T-helper 2 cell (primary cell): ENCODE measurements around the gene HDDC3.
"Not testable (repeated sequence)": the region's sequence is repeated elsewhere in the genome, so short reads cannot be mapped to it uniquely, and the experiment has no call there.

Experiments used
- DNase-seq, 5 experiments: peaks; one replicate each; pipeline versions ENCODE4 v3.0.0 to v3.0.0-alpha.2; 2012 to 2022

HDDC3 gene

DNA sequence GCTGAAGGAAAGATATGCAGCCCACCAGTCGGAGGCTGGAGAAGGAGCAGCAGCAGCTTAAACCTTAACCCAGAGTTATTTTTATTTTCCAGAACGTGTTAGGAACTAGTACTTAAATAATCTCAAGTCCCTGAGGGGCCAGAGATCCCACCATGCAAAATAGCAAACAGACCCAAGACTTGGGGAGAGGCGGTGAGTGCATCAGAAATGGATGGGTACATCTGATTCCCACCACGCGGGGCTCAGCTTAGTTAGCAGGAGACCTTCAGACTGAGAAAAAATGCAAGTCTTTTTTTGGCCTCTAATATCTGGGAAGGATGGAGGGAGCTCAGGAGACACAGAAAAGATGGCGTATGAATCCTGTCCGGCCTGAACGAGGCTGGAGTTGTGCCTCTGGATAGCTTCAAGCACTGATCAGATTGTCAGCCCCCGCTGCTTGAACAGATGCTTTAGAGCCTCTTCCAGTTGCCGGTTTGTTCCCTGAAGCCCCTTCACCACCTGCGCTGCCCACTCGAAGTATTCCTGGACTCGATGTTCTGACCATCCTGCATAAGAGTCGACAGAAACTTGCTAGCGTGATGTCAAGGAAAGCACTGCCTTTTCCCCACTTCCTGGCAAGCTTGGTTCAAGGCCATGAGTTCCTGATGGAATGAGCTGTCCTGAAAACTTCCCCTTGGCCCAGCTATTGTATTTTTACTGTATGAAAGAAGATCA is 1.3 kb downstream of the HDDC3 start:
- peak in 1 of 5 experiments; percentile 24 for DNase-seq

GRCh38 chr15:90929246-90930019 is 2.9 kb downstream of the HDDC3 start:
- peak in 1 of 5 experiments; percentile 34 for DNase-seq

GRCh38 chr15:90928106-90928505 is 4.2 kb downstream of the HDDC3 start:
- DNase-seq: not testable (repeated sequence)

DNA sequence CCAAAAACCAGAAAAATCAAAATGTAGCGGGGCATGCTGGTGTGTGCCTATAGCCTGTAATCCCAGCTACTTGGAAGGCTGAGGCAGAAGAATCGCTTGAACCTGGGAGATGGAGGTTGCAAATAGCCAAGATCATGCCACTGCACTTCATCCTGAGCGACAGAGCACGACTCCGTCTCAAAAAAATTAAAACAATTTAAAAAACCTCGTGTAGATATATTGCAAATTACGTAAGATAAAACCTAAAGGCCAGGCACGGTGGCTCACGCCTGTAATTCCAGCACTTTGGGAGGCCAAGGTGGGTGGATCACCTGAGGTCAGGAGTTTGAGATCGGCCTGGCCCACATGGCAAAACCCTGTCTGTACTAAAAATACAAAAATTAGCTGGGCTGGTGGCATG is 5.6 kb downstream of the HDDC3 start:
- not testable (repeated sequence) for DNase-seq

- peak in 1 of 5 experiments; percentile 61 for DNase-seq
These were observed 8.0 kb downstream of the HDDC3 start for GRCh38 chr15:90924375-90924774.

DNA sequence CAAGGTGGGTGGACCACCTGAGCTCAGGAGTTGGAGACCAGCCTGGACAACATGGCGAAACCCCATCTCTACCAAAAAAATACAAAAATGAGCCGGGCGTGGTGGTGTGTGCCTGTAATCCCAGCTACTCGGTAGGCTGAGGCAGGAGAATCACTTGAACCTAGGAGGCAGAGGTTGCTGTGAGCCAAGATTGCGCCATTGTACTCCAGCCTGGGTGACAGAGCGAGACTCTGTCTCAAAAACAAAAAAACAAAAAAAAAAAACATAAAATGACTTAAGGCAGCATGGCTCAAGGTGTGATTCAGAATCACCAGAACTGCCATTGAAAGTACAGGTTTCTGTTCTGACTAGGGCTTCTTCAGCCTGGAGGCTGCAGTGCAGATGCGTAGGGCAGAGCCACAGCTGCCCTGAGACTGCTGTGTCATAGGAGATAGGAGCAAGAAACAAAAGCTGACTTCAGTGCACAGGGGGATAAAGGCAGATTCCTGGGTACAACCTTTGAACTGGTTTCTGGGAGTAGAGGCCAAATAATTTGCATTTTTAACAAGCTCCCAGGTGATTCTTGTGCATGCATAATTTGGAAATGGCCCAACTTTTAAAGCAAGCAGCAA is 9.5 kb downstream of the HDDC3 start:
- DNase-seq: peak in 1 of 5 experiments; percentile 80

GRCh38 chr15:90921887-90922286 is 10.5 kb downstream of the HDDC3 start:
- no peak for DNase-seq

- DNase-seq: no peak
These were observed 13.5 kb downstream of the HDDC3 start for GRCh38 chr15:90918835-90919234.

DNA sequence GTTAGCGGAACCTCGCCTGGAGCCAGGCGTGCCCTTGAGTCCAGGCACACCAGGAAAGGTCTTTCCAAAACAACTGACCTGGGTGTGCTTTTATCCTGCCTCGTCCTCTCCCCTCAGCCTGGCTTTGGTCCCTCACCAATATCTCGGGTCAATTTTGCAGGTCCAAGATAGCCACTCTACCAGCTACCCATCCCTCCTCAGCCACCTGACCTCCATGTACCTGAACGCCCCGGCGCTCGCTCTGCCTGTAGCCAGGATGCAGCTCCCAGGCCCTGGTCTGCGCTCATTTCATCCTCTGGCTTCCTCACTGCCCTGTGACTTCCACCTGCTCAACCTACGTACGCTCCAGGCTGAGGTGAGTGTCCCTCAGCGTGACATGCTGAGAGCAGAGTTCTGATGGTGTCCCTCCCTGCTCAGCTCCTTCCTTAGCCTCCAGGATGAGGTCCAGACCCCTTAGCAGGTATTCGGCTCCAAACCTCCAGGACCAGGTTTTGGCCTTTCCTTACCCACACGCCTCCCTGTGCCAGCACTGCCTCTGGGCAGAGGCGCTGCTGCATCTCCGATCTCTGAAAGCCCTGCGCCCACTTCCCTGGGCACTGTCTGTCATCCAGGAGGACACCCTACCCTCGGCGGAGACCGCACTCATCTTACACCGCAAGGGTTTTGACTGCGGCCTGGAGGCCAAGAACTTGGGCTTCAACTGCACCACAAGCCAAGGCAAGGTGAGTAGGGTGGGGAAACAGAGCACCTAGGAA is 14.1 kb downstream of the HDDC3 start:
- DNase-seq: no peak

DNA sequence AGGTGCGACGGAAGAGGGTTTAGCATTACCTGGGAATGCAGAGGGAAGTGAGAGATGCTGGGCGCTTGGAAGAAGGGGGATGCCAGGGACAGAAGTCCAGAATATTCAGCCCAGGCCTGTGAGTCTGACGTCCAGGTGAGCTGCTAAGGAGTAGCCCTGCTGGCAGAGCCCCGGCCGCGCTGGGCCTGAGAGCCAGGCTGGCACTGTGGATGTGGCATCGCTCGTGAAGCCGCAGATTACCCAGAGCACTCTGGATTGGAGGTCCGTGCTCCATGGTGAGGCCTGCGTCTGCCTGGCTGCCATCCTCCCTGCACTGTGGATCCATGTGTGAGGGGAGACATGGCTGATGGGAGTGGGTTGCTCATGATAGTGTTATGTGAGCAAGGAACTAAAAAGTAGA is 14.8 kb downstream of the HDDC3 start:
- no peak for DNase-seq

DNA sequence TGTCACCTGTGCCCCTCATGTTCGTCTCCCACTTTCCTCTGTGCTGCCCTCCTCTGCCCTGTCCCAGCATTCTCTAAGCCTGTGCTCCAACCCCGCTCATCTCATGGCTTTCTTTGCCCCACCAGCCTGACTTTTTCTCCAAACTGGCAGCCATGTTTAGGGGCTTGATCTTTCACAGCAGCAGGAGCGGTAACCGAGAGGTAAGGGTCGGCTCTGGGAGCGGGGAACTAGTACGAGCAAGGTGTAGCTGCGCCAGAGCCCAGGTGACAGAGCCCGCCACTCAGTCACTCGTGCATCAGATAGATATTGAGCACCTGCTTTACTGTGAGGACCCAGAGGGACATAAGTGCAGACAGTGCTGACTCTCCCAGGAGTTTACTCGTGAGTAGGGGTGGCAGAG is 15.9 kb downstream of the HDDC3 start:
- DNase-seq: no peak

GRCh38 chr15:90915808-90916440 is 16.4 kb downstream of the HDDC3 start:
- no peak for DNase-seq

DNA sequence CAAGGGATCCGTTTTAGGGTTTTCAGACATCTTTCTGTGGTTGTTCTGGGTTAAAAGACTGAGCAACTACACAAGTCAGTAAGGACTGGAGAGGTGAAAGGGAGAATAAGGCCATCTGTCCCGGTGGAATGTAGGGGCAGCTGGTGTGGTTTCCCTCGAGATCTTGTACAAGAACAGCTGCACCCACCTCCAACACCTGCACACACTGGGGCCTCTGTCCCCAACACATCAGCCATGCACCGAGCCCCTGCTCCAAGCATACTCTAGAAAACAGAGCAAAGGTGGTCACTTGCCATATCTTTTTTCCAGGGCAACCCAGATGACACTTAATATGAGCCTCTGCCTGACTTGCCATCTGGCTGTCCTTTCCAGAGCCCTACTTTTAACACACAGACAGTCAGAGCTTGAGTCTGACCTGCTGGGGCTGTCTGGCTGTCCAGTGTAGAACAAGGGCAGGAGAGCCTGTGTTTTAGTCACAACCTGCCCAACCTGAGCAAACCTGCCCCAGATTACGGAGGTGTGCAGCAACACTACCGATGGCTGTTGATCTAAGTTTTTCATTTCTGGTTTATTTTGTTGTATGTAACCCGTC is 17.0 kb downstream of the HDDC3 start:
- DNase-seq: no peak

GRCh38 chr15:90914305-90915080 is 17.9 kb downstream of the HDDC3 start:
- no peak for DNase-seq

DNA sequence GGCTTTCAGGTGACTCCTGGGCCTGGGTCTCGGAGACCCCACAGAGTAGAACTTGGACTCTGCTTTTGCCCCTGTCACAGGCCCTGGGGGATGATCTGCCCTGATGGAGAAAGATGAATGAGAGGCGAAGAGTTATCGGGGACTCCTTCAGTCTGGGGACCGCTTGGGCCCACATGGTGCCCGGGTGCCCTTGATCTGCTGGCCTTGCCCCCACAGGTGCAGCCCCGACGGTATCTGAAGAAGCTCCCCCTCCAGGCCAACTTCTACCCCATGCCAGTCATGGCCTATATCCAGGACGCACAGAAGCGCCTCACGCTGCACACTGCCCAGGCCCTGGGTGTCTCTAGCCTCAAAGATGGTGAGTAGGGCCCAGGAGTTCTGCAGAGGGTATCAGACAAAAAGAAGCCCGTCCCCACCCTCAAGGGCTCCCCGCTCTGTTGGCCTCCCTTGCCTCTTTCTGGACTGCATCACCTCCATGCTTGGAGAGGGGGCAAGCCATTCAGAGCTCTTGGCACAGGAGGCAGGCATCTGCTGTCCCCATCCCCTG is 18.9 kb downstream of the HDDC3 start:
- DNase-seq: no peak

DNA sequence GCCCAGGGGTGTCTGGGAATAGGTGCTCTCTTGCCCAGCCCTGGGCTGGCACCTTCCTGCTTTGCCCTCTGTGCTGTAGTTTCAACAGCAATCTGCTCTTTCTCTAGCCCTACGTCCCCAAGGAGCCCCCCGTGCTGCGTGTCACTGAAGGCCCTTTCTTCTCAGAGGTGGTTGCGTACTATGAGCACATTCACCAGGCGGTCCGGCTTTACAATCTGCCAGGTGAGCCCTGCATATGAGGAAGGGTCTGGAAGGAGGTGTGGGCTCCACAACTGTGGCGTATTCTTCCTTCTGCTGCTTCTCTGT is 19.6 kb downstream of the HDDC3 start:
- no peak for DNase-seq

DNA sequence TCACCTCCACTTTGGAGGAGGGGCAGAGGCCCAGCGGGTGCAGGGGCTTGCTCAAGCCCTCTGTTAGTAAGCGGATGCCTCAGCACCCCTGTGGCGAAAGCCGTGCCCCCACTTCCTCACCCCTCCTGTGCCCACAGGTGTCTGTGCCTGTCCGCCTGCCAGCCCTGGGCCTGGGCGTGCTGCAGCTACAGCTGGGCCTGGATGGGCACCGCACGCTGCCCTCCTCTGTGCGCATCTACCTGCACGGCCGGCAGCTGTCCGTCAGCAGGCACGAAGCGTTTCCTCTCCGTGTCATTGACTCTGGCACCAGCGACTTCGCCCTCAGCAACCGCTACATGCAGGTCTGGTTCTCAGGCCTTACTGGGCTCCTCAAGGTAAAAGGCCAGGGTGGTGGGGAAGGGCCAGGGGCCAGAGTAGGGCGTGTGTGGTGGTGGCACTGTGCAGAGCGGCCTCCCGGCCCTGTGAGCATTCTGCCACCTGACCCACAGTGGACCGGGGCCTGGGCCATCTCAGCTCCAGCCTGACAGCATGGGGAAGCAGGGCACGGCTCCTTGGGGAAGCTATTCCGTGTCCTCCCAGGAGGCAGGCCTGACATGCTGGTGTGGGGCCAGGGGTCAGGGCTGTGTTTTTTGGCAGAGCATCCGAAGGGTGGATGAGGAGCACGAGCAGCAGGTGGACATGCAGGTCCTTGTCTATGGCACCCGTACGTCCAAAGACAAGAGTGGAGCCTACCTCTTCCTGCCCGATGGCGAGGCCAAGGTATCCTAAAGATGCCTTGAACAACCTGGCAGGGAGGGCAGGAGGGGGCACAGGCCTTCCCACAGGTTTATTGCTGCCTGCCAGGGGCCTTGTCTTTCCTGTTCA is 20.2 kb downstream of the HDDC3 start:
- DNase-seq: no peak

DNA sequence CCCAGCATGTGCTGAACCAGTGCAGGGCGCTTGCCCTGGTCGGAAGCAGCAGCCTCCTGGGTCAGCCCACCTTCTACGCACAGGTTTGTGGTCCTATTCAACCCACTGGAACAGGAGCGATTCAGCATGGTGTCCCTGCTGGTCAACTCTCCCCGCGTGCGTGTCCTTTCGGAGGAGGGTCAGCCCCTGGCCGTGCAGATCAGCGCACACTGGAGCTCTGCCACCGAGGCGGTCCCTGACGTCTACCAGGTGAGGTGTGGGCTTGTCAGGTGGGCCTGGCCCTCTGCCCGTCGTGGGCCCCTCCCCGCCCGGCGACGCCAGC is 21.1 kb downstream of the HDDC3 start:
- no peak for DNase-seq

DNA sequence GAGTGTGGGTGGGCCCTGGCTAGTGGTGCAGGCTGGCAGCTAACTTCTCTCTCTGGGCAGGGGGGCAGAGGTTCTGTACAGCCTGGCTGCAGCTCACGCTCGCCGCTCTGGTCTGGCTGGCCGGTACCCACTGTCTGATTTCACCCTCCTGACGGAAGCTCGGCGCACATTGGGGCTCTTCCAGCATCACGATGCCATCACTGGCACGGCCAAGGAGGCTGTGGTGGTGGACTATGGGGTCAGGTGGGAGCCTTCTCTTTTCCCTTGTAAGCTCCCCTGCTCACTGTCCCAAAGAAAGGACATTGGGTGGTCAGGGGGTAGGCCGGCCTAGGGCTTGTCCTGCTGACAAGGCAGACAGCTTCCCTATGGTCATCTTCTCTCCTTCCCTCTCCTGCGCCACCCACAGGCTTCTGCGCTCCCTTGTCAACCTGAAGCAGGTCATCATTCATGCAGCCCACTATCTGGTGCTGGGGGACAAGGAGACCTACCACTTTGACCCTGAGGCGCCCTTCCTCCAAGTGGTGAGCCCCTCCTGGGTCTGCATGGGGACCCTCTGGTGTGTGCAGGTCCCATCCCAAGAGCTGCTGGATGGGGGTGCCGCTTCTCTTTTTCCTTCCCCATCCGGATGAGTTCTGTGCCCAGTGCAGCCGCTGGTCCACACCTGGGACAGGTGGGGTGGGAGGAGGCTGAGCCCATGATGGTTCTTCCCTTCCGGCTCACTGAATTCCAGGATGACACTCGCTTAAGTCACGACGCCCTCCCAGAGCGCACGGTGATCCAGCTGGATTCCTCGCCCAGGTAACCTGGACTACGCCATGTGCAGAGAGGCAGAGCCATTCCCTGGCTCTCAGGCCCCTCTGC is 21.7 kb downstream of the HDDC3 start:
- DNase-seq: no peak
